Endothelial cell (in vitro differentiated cells): ENCODE results near the gene BACE2. TPM values are rescaled to one million over a fixed set of nuclear protein-coding genes. Genes with fewer than 3 reads are reported as not detected.
"Not testable (repeated sequence)": the region's sequence is repeated elsewhere in the genome, so short reads cannot be mapped to it uniquely, and the experiment has no call there.

Experiments
- DNase-seq: peaks from one replicate; pipeline ENCODE4 v3.0.0; 2021; ENCODE audit warnings: low spot score
- H3K27ac Mint-ChIP-seq: one replicate; pipeline ENCODE4 v1.8.0; 2021; ENCODE audit warnings: mixed read lengths, inconsistent platforms; ENCODE audit not compliant: unreplicated experiment
- H3K27me3 Mint-ChIP-seq: one replicate; pipeline ENCODE4 v1.8.0; 2021; ENCODE audit warnings: mild to moderate bottlenecking, moderate library complexity, mixed read lengths, inconsistent platforms; ENCODE audit not compliant: unreplicated experiment
- H3K36me3 Mint-ChIP-seq: one replicate; pipeline ENCODE4 v1.8.0; 2021; ENCODE audit warnings: mild to moderate bottlenecking, low read depth, mixed read lengths, inconsistent platforms; ENCODE audit not compliant: unreplicated experiment
- H3K4me1 Mint-ChIP-seq: one replicate; pipeline ENCODE4 v1.8.0; 2021; ENCODE audit warnings: mild to moderate bottlenecking, mixed read lengths, inconsistent platforms; ENCODE audit not compliant: unreplicated experiment
- H3K4me3 Mint-ChIP-seq: one replicate; pipeline ENCODE4 v1.8.0; 2021; ENCODE audit warnings: mild to moderate bottlenecking, mixed read lengths, inconsistent platforms; ENCODE audit not compliant: unreplicated experiment
- H3K9me3 Mint-ChIP-seq: one replicate; pipeline ENCODE4 v1.8.0; 2021; ENCODE audit warnings: mixed read lengths, inconsistent platforms; ENCODE audit not compliant: unreplicated experiment
- CTCF ChIP-seq: fragments of 200-600 bp; sonication (generic); IDR thresholded peaks from one replicate; pipeline ENCODE4 v1.5.0; 2021; ENCODE audit warnings: antibody characterized with exemption; ENCODE audit not compliant: unreplicated experiment
- total RNA-seq: library from RNA; stranded (reverse); fragmentation: NEBNext Ultra II Directional; extraction: Animal tissue kit (Norgen Biotek cat#: 25700); gene quantifications from one replicate; pipeline ENCODE4 v1.2.1, GENCODE V29; 2021; ENCODE audit not compliant: unreplicated experiment

BACE2 gene
- total RNA-seq, 1 donor from 2014 or later: 151 TPM

- H3K4me3 Mint-ChIP-seq: peak overlapping the region; percentile 27
- DNase-seq: no peak
- H3K9me3 Mint-ChIP-seq: no peaks in the 10 kb centered on the region
- H3K4me1 Mint-ChIP-seq: peaks cover 15% of the 10 kb centered on the region
- H3K36me3 Mint-ChIP-seq: peaks cover 81% of the 10 kb centered on the region
- TF ChIP-seq CTCF: no peak
- peaks cover 8% of the 10 kb centered on the region for H3K27me3 Mint-ChIP-seq
- no peak overlapping the region for H3K27ac Mint-ChIP-seq
Observed at GRCh38 chr21:41251961-41252642, 84.1 kb downstream of the BACE2 start.

- peaks cover 76% of the 10 kb centered on the region for H3K36me3 Mint-ChIP-seq
- no peak overlapping the region for H3K4me3 Mint-ChIP-seq
- DNase-seq: no peak
- no peak for TF ChIP-seq CTCF
- H3K4me1 Mint-ChIP-seq: peaks cover 7% of the 10 kb centered on the region
- H3K27ac Mint-ChIP-seq: no peak overlapping the region
- H3K27me3 Mint-ChIP-seq: peaks cover 6% of the 10 kb centered on the region
- H3K9me3 Mint-ChIP-seq: no peaks in the 10 kb centered on the region
Observed at GRCh38 chr21:41254090-41254700, 86.2 kb downstream of the BACE2 start.

- no peak for DNase-seq
- H3K36me3 Mint-ChIP-seq: peaks cover 72% of the 10 kb centered on the region
- H3K27me3 Mint-ChIP-seq: peaks cover 4% of the 10 kb centered on the region
- peaks cover 4% of the 10 kb centered on the region for H3K4me1 Mint-ChIP-seq
- H3K9me3 Mint-ChIP-seq: no peaks in the 10 kb centered on the region
- no peak for TF ChIP-seq CTCF
- H3K27ac Mint-ChIP-seq: no peak overlapping the region
- no peak overlapping the region for H3K4me3 Mint-ChIP-seq
Observed at GRCh38 chr21:41255190-41255589, 87.2 kb downstream of the BACE2 start.

- H3K9me3 Mint-ChIP-seq, H3K4me1 Mint-ChIP-seq, H3K27me3 Mint-ChIP-seq, DNase-seq, H3K27ac Mint-ChIP-seq: not testable (repeated sequence)
- Mint-ChIP-seq H3K36me3 (peaks cover 61% of the 10 kb centered on the region), H3K4me3 (peak overlapping the region; percentile 17)
Observed at GRCh38 chr21:41256231-41256630, 88.3 kb downstream of the BACE2 start.

- no peak overlapping the region for H3K4me3 Mint-ChIP-seq
- H3K36me3 Mint-ChIP-seq: peaks cover 56% of the 10 kb centered on the region
- H3K27ac Mint-ChIP-seq: no peak overlapping the region
- no peak for DNase-seq
- H3K4me1 Mint-ChIP-seq: no peaks in the 10 kb centered on the region
- peaks cover 4% of the 10 kb centered on the region for H3K27me3 Mint-ChIP-seq
- no peak for TF ChIP-seq CTCF
- H3K9me3 Mint-ChIP-seq: no peaks in the 10 kb centered on the region
Observed at GRCh38 chr21:41256771-41257702, 89.1 kb downstream of the BACE2 start.
